NCI-H2107 (cell line): Measurements from ENCODE around the gene PIEZO2.
"Not testable (repeated sequence)": the region's sequence is repeated elsewhere in the genome, so short reads cannot be mapped to it uniquely, and the experiment has no call there.

Source experiments
- DNase-seq: peaks from one replicate; lab custom pipeline; 2025; lab: John Stamatoyannopoulos, UW

PIEZO2 gene

DNA sequence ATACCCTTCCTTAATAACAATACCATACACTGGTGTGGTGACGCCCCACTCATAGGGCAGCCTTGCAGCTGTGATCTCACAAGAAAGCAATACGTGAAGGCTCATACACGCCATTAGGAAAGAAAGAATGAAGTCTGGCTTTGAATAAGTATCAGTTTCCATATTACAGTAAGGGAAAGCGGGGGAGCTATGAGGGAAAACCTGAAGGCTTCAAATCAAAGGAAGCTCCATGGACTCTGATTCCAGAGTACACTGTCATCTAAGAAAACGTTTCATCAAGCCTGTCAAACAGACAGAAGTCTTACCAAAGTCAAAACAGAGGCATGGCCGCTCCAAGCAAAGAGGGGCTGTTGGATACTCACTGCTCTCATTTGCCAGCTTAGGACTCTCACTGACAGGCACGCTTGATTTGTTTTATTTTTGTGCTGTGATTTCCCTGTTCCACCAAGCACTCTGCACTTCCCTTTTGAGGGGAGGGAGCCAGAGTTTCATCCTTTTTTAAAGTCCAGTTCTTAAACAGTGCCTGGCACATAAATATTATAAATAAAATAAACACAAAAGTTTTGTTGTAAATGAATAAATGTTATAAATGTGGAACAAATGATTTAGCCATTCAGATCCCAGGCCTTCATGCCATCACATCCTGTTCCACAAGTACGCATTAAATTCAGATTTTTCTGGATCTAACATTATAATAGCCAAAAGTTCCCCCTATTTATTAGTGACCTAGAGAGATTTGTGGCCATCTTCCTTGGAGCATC is 221.2 kb downstream of the PIEZO2 start:
- DNase-seq: no peak

DNA sequence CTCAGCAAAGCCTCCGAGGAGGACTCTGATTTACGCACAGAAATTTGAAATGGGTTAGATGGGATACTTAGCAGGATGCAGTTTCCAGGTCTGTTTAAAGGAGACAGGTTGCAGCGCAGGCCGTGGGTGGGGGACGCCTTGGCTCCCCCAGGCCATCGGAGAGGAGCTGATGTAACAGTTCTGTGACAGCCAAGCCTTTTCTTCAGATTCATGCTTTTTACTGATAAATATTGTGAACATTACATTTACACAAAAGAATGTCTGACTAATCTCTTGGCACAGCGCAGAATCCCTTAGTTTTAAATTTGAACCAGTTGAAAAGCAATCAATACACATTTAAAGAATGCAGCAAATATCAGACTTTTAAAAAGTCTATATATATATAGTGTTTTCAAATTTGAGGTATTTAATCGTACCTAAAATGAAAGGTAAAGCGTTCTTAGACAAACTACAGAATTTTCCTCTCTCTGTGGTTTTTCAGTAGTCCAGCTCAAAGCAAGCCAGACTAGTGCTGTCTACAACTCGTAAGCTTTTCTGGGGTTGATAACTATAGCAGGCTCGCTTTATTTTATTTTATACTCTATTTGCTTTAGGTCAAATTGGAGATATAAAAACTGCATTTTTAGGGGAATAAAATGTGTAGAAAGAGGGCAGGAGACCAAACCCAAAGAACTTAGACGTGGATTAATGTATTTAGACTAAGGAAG is 221.9 kb downstream of the PIEZO2 start:
- DNase-seq: no peak

DNA sequence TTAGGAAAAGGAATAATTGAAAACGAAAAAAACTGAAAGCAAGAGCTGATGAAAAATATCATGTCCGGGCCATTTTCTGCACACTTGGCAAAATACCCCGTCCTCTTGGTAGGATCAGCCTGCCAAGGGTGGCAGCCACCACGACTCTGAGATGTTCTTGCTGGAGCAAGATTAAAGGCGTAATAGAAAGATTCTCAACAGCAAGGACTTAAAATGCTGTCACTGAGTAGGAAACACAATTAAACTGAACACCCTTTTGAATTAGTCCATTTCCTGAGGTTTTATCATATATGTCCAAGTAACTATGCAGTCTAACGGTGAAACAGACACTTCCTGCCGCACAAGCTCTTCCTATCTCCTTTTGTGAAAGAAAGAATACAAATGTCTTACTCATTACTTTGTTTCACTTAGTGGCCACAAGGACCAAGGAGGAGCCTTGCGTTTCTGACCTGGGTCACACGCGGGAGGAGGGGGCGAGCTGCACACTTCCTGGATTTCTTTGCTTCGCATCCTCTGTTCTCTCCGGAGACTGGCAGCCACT is 222.7 kb downstream of the PIEZO2 start:
- DNase-seq: no peak

DNA sequence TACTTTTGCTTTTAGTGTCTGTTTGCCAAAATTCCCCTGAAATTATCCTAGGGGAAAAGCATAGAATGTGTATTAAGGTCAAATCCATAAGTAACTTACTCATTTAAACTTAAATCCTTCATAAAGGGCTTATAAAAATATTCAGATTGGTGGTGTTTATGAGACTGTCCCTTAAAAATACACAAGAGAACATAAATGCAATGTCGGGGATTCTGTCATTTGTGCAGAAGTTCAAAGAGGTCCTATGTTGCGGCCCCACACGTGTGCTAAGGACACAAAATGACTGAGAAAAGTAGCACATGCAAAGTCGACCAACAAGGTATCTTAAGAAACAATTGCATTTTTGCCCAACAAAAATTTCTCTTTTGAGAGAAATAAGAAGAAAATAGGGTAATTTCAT is 225.1 kb downstream of the PIEZO2 start:
- DNase-seq: no peak

DNA sequence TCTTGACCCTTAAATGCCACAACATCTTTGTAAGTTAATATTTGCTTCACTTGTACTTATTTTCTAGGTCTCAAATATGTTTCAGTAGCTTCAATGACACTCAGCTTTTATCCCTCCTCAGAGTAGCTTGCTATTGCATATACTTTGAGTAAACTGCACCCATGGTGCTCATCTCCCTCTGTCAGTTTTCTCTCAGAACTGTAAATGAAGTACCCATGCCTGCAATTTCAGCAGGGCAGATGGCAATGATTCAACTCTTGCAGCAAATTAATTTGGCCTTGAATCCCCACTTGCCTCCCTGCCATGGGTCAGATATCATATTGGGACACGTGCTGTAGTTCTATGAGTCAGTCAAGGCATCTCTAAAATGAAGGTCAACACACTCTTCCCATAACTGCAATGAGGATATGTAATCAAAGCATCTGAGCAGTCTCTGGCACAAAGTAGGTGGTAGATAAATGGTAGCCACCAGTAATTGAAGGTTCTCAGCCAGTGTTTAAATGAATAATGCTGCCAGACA is 225.8 kb downstream of the PIEZO2 start:
- no peak for DNase-seq

DNA sequence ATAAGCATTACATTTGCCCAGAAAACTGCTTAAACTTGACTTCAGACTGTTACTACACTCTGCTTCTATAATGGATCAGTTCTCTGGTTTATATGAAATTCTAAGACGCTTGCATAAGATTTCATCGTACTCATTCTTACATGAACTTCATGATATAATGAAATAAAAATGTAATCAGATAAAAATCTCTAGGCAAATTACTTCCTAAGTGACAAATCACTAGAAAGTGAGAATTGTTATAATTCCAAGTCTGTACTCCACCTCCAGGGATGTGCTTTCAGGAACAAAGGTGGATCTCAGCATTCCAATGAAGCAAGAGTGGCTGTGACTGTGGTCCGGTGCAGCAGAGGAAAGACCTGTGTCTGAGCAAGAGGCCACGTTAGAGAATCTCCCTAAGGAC is 226.2 kb downstream of the PIEZO2 start:
- no peak for DNase-seq

DNA sequence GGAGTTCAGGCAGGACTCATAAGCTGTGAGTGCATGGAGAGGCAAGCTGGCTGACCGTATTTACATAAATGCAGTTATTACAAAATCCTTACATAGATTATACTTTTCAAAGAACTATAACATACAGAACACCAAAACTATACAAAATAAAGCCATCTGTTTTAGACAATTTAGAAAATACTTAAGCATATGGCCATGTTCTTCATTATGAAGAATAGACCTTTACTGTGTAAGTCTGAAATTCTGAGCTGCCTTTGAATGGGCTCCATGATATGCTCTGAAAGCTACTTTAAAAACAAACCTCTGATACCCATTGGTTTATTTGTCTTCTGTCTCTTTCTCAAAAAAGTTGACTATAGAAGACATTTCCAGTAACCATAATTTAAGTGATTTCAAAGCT is 226.7 kb downstream of the PIEZO2 start:
- not testable (repeated sequence) for DNase-seq

DNA sequence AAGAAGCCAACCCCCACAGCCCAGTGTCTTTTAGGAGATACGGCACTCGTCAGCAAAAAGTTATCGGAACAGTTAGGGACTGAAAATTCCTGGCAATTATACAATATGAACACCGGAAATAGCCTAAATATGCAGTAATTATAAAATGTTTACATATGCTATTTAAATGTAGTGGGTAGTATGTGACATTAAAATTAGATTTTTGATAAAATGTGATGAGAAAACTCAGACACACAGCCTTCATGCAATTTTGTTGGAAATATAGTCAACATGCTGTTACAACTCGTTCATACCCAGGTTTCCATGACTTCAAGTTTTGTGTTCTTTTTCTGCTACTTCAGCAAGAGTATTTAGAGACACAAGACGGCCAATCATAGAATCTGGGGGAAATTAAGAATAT is 229.1 kb downstream of the PIEZO2 start:
- not testable (repeated sequence) for DNase-seq

DNA sequence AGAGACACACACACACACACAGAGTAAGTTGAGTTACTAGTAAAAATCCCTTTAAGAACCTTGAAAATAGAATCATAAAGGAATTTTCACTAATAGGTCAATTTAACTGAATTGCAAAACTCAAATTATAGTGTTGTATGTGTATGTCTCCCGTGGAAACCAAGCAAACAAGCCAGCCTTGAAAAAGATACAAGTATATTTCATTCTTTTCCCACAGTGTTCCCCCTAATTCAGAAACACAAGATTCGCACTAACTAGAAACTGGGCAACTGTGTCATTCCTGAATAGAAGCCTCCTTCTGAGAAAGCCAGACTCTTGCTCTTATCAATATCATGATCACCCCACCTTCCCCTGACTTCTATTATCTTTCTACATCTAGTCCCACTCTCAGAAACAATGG is 229.5 kb downstream of the PIEZO2 start:
- DNase-seq: no peak

DNA sequence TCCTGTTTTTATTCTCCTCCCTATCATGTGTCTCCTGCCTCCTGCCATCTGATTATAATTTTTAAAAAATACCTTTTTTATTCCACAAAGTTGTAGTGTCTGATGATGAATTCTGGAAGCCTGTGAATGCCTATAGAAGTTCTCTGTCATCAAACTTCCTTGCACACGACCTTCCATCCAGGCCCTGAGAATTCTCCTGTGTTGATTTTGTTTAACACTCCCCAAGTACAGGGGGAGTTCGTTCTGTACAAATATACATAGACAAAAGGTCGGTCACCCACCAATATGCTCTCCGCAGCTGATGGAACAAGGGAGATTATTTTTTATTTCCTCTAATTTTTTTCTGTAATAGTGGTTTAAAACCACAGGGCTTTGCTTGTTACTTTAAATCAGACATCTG is 232.5 kb downstream of the PIEZO2 start:
- DNase-seq: no peak

DNA sequence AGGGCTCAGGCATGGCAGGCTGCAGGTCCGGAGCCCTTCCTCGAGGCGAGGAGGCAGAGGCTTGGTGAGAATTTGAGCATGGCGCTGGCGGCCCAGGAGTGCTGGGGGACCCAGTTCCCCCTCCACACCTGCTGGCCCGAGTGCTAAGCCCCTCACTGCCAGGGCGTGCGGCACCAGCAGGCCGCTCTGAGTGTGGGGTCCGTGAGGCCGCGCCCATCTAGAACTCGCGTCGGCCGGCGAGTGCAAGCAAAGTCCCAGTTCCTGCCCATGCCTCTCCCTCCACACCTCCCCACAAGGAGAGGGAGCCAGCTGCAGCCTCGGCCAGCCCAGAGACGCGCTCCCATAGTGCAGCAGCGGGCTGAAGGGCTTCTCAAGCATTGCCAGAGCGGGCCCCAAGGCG is 233.0 kb downstream of the PIEZO2 start:
- no peak for DNase-seq

DNA sequence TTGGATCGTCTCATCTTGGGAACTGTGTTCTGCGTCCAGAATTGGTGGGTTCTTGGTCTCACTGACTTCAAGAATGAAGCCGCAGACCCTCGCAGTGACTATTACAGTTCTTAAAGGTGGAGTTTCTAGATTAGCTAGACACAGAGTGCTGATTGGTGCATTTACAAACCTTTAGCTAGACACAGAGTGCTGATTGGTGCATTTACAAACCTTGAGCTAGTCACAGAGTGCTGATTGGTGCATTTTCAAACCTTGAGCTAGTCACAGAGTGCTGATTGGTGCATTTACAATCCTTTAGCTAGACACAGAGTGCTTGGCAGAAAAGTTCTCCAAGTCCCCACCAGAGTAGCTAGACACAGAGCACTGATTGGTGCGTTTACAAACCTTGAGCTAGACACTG is 233.6 kb downstream of the PIEZO2 start:
- DNase-seq: not testable (repeated sequence)

DNA sequence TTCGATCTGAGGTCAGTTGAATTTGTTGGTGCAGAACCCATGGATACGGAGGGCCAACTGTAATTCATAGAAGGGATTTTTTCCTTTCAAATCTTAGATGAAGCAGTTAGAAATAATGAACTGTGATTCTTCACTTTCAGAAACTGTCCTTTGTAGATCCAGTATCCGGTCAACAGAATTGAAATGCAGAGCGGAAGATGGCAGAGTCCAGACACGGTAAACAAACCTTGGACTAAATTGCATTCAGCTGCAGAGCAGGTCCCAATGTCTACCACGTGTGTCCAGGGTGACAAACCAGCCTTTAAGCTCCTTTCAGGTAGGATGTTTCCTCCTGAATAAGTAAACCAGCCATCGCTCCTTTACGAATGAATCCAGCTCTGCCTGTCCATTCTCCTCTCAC is 234.8 kb downstream of the PIEZO2 start:
- not testable (repeated sequence) for DNase-seq

DNA sequence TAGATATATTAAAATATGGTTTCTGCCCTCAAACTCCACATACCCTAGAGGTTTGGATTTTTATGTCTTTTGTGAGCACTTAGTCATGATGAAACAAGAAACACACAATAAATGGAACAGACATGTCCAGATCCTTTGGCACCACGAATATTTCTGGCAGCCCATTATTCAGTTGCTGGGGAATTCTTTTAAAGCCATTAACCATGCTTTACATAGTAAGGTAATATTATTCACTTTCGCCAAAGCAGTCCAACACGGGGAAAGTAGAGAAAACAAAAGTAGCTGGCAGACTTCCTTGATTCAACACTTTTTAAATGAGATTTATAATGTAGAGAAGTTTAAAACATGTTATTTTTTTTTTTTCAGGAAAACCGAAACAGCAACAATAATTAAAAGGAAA is 235.4 kb downstream of the PIEZO2 start:
- DNase-seq: no peak

DNA sequence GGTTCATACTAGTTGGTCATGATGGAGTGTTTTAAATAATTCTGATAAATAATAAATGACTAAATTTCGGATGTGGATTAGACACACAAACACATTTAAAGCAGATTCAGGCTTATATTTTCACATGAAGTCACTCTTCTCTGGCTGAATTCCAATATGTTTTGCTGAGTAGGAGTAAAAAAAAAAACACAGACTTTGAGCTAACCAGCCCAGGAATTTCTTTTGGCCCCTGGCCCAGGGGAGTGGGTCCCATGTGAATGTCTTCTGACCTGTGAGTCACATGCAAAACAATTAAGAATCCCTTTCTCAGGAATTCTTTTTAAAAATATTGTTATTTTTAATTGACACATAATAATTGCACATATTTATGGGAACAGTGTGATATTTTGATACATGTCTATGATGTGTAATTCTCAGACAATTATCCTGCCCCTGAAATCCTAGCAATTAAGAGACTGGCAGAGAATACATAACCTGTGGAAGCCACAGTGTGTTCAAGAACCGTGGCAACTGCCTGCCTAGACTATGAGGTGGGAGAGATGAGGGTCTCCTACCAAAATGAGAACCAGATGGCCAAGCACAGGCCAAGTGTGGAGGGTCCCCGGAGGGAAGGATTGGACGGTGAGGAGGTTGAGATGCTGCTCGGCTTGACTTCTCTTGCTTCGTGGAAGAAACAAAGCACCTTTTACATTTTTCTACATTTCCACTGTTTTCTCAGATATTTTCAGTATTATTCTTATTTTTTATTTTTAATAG is 236.4 kb downstream of the PIEZO2 start:
- no peak for DNase-seq

DNA sequence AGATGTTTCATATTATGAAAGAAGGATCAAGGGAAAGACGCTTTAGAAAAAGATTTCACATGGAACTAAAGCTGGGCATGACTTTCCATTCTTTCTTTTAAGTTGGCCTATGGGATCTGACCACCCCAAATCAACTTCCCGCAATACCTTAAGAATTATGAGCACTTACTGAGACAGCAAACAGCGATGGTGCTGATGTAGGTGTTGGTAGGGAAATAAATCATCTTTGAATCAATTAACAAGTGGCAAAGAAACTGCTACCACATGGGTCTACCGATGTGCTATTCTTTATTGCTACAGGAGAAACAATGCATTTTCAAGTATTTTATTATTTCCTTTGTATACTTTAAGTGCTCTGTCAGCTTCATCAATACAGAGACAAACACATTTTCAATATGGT is 239.6 kb downstream of the PIEZO2 start:
- no peak for DNase-seq

DNA sequence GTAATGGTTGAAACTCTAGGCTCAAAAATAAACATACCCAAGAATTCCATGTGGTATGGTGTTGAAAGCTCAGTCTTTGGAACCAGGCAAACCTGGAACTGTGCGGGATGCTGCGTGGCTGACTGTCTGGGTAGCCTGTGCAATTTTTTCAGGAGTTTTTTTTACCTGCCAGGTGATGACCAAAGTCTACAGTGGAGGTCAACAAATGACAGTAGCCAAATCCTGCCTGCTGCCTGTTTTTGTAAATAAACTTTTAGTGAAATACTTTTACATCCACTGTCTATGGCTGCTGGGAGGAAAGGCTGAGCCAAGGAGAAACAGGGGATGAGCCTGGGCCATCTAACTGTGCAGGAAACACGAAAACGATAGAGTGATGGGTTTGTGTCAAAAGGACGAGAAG is 240.6 kb downstream of the PIEZO2 start:
- no peak for DNase-seq

DNA sequence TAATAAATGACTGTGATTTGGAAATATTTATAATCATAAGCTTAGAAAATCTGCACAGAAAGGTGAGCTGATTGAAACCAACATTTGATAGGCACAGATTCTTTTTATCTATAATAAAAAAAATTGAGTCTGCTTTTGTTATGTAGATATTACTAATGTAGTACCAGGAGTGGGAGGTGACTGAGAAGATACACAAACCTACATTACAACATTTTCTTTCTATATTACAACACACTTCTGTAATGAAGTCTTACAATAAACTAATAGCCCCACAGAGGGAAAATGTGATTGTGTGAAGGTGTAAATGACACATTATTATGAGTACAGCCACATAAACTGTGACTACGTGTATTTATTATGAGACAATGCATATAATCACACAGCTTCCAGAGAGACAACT is 241.6 kb downstream of the PIEZO2 start:
- DNase-seq: no peak

DNA sequence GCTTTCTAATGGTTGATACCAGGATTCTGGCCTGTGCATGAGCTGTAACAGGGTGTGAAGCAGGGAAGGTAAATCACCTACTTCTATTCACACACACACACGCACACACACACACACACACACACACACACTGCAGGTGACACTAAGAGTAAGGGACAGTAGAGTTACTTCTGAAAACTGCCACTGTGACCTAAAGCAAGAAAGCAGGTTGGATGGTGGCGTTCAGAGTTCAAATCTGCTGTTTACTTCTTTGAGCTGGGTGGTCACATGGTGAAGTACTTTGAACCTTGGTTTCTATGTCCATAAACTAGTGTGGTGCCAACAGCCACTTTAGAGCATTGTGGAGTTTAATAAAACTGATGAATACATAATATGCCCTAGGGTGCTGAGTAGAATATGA is 248.0 kb downstream of the PIEZO2 start:
- DNase-seq: no peak

DNA sequence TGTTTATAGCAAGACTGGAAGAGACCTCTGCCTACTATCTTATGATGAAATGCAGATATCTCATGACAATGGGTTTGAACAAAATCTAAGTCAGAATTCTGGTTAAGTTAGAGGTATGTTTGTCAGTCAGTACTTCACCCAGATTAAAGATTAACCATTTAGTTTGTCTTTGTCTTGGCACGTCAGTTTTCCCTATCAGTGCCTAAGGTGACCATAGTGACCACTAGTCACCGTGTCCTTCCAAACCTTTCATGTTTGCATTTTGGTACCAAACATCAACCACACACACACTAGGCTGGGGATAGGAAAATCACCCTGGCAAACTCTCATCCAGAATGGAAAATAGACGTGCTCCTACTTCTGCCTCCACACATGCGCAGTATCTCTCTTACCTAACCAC is 248.9 kb downstream of the PIEZO2 start:
- DNase-seq: no peak

DNA sequence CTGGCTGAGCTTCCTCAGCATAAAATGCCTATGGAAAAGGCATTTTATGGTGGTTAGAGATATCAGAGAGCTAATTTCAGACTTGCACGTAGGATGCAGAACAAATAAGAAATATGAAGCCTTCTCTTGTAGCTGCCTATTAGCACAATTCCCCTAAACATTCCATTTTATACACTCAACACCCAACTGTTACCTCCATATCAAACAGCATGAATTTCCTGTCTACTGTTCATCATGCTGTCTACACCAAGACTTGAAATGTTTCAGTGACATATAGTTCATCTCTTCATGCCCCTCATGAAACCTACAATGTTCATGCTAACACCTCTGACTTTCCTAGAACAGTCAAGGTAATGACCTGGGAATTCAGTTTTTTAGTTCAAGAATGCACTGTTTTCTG is 249.9 kb downstream of the PIEZO2 start:
- no peak for DNase-seq

DNA sequence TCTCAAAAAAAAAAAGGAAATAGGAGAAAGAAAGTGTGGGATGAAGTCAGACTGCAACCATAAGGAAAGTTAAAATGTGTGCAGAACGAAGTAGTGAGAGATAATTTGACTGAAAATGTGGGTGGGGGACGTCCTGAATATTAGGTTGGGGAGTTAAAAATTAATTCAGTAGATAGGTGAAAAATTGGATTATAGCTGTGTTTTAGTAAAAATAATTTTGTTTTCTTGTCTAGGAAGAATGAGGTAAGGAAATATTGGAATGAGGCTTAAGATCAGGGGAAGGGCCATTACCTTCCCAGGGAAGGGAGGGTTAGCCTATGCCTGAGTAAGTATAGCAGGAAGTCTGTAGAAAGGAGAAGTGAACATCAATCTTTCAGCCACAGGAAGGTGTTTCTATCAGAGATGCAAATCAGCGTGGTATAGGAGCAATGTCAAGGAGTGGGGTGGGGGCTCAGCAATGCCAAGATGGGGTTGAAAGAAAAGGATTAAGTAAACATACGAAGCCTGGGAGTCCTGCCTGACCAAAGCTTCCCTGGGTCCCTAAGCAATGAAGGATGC is 250.9 kb downstream of the PIEZO2 start:
- DNase-seq: no peak
